Nephron (organoid): ENCODE measurements around the gene NAV2.

Experiments used
- H3K27ac Mint-ChIP-seq, 3 experiments: 2 replicates each; pipeline ENCODE4 v1.8.0; 2020; ENCODE audit warnings: mixed read lengths in 3 of 3, mild to moderate bottlenecking in 2 of 3, moderate library complexity in 1 of 3
- H3K27me3 Mint-ChIP-seq: 2 replicates; pipeline ENCODE4 v1.8.0; 2021; ENCODE audit warnings: low read depth, mild to moderate bottlenecking, moderate library complexity, mixed read lengths
- H3K36me3 Mint-ChIP-seq: 2 replicates; pipeline ENCODE4 v1.8.0; 2020; ENCODE audit warnings: low read depth, mixed read lengths
- H3K4me1 Mint-ChIP-seq: 2 replicates; pipeline ENCODE4 v1.8.0; 2020; ENCODE audit warnings: mixed read lengths
- H3K4me3 Mint-ChIP-seq, 3 experiments: 2 replicates each; pipeline ENCODE4 v1.8.0; 2020; ENCODE audit warnings: mild to moderate bottlenecking in 3 of 3, mixed read lengths in 3 of 3, moderate library complexity in 2 of 3
- H3K9me3 Mint-ChIP-seq: 2 replicates; pipeline ENCODE4 v1.8.0; 2020; ENCODE audit warnings: mixed read lengths
- TF ChIP-seq, protein P1 (sequence below), 3 experiments: fragments of 200-600 bp; sonication (generic); IDR thresholded peaks; one replicate each; pipeline ENCODE4 v1.5.0; 2021; ENCODE audit warnings: antibody characterized with exemption in 3 of 3; ENCODE audit not compliant: unreplicated experiment in 3 of 3

Gene NAV2

DNA sequence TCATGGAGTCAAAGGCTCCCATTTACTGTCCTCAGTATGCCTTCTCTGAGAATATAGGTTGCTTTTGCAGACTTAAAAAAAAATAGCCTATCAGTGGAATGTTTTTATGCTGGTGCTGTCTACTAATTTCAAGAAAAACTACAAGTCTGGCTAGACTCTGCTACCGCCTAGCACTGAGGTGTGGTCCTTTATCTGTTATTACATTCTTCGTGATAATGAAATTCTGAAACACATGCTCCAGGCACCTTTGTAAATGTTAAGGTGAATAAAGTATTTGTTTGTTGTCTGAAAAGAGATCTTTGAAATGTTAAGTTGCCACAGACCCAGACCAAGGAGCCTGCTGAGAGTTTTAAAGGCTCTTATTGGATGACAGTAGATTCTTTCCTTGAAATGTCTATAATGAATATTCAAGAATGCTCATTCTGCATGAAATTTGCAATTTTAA, 352.3 kb downstream of the NAV2 start:
- TF ChIP-seq, protein P1, sequence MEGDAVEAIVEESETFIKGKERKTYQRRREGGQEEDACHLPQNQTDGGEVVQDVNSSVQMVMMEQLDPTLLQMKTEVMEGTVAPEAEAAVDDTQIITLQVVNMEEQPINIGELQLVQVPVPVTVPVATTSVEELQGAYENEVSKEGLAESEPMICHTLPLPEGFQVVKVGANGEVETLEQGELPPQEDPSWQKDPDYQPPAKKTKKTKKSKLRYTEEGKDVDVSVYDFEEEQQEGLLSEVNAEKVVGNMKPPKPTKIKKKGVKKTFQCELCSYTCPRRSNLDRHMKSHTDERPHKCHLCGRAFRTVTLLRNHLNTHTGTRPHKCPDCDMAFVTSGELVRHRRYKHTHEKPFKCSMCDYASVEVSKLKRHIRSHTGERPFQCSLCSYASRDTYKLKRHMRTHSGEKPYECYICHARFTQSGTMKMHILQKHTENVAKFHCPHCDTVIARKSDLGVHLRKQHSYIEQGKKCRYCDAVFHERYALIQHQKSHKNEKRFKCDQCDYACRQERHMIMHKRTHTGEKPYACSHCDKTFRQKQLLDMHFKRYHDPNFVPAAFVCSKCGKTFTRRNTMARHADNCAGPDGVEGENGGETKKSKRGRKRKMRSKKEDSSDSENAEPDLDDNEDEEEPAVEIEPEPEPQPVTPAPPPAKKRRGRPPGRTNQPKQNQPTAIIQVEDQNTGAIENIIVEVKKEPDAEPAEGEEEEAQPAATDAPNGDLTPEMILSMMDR (IDR thresholded peaks at IDR 0.05; ENCODE audit: unreplicated experiment in 3 of 3) = no peak
- no peaks in the 10 kb centered on the region for H3K9me3 Mint-ChIP-seq
- H3K4me3 Mint-ChIP-seq = no peak overlapping the region
- peaks cover 6% of the 10 kb centered on the region for H3K4me1 Mint-ChIP-seq
- H3K27me3 Mint-ChIP-seq = peaks cover 8% of the 10 kb centered on the region
- peaks cover 48% of the 10 kb centered on the region for H3K36me3 Mint-ChIP-seq
- no peak overlapping the region for H3K27ac Mint-ChIP-seq

DNA sequence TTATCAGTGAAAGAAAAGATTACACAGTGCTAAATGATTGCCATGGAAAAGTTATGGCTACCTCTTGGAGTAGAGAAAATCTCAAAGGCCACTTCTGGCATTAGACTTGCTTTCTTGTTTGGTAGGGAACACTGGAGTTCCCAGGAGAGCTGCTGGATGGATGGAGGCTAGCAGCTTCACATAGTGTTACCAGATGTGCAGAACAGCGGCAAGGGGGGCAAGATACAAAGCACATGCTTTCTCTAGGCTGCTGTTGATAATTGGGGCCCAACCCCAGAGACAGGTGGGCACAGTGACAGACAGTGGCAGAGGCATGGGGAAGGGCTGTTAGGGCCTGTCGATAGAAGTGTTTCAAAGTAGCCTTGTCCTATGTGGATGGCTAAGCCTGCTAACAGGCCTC, 352.8 kb downstream of the NAV2 start:
- H3K4me3 Mint-ChIP-seq = no peak overlapping the region
- TF ChIP-seq, protein P1 (IDR thresholded peaks at IDR 0.05; ENCODE audit: unreplicated experiment in 3 of 3) = no peak
- peaks cover 2% of the 10 kb centered on the region for H3K4me1 Mint-ChIP-seq
- peaks cover 5% of the 10 kb centered on the region for H3K27me3 Mint-ChIP-seq
- H3K9me3 Mint-ChIP-seq = no peaks in the 10 kb centered on the region
- H3K36me3 Mint-ChIP-seq = peaks cover 48% of the 10 kb centered on the region
- no peak overlapping the region for H3K27ac Mint-ChIP-seq

DNA sequence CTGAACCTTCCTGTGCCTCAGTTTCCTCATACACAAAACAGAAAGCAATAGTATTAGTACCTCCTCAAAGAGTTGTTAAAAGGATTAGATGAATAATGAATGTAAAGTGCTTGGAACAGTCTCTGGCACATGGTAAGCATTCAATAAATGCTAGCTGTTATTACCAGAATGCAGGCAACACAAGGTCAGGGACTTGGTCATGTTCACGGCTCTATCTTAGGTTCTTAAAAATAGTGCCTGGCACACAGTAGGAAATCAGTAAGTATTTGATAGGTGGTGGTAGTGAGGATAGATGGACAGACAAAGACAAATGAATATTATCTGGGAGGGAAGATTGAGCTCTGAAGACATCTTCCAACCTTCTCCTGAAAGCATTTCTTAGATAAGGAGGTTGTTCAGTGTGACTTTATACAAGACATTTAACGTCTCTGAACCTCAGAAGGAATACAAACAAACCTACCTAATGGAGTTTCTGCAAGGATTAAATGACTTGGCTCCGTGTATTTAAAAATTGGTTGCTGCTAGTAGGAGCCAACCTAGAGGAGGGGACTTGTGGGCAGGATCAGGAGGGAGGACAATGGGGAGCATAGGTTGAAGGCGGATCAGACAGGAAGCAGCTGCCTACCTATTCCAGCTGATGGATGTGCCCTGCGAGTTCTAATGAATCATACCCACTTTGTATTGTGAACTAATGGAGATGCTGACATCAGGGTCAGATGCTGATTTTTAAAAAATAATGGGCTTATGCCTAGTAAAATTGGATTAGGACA, 353.6 kb downstream of the NAV2 start:
- Mint-ChIP-seq H3K27ac (no peak overlapping the region), H3K4me3 (no peak overlapping the region), H3K9me3 (peaks cover 4% of the 10 kb centered on the region), H3K27me3 (peaks cover 4% of the 10 kb centered on the region), H3K36me3 (peaks cover 51% of the 10 kb centered on the region), H3K4me1 (no peaks in the 10 kb centered on the region)
- TF ChIP-seq, protein P1 (IDR thresholded peaks at IDR 0.05; ENCODE audit: unreplicated experiment in 3 of 3) = no peak

DNA sequence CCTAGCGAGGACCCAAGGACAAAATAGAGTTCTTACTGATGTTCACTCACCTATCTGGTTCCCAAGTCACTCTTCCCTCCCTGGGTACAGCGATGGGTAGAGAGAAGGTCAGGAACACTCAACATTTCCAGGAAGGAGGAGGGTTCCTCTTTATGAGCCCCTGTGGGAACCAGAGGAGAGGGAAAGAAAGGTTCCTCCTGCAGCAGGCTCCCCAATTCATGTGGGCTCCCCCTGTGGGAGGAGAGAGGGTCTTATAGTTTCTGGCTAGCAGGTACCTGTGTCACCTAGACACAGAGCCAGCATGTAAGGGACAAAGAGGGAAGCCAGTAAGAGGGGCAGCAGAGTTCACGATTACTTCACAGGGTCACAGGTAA, 354.1 kb downstream of the NAV2 start:
- H3K27ac Mint-ChIP-seq = no peak overlapping the region
- TF ChIP-seq, protein P1 (IDR thresholded peaks at IDR 0.05; ENCODE audit: unreplicated experiment in 3 of 3) = no peak
- H3K4me1 Mint-ChIP-seq = no peaks in the 10 kb centered on the region
- H3K36me3 Mint-ChIP-seq = peaks cover 52% of the 10 kb centered on the region
- H3K27me3 Mint-ChIP-seq = peaks cover 4% of the 10 kb centered on the region
- no peak overlapping the region for H3K4me3 Mint-ChIP-seq
- peaks cover 5% of the 10 kb centered on the region for H3K9me3 Mint-ChIP-seq

DNA sequence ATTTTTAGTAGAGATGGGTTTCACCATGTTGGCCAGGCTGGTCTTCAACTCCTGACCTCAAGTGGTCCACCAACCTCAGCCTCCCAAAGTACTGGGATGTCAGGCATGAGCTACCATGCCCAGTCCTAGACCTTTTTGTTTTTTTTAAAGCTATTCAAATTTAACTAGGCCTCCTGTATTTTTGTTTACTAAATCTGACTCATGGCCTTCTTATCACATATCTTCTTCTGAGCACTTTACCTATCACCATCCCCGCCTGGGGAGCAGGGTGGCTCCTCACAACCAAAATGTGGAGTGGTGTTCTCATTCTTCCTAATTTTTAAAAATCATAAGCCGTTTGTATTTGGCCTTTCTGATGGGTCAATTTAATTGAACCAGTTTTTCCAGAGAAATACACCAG, 355.0 kb downstream of the NAV2 start:
- TF ChIP-seq, protein P1 (IDR thresholded peaks at IDR 0.05; ENCODE audit: unreplicated experiment in 3 of 3) = no peak
- peaks cover 9% of the 10 kb centered on the region for H3K9me3 Mint-ChIP-seq
- peaks cover 55% of the 10 kb centered on the region for H3K36me3 Mint-ChIP-seq
- H3K27me3 Mint-ChIP-seq = peaks cover 4% of the 10 kb centered on the region
- no peak overlapping the region for H3K4me3 Mint-ChIP-seq
- no peak overlapping the region for H3K27ac Mint-ChIP-seq
- no peaks in the 10 kb centered on the region for H3K4me1 Mint-ChIP-seq

DNA sequence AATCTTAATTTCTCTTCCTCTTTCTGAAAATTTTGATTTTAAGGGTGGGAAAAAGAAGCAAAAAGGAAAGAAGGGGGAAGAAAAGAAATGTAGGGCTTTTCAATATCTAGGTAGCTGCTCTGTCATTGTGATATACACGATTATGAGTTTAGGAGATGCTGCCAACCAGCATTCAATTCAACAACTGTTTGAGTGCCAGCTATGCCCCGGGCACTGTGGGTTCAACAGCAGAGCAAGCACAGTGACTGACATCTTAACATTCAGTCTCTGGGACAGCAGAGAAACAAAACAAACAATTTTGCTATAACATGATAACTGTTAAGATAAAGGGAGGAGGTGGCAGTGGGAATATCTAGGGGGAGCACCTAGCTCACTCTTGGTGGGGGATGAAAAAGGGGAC, 356.1 kb downstream of the NAV2 start:
- H3K9me3 Mint-ChIP-seq = peaks cover 16% of the 10 kb centered on the region
- no peaks in the 10 kb centered on the region for H3K4me1 Mint-ChIP-seq
- H3K4me3 Mint-ChIP-seq = no peak overlapping the region
- H3K27me3 Mint-ChIP-seq = peaks cover 4% of the 10 kb centered on the region
- H3K27ac Mint-ChIP-seq = no peak overlapping the region
- TF ChIP-seq, protein P1 (IDR thresholded peaks at IDR 0.05; ENCODE audit: unreplicated experiment in 3 of 3) = no peak
- H3K36me3 Mint-ChIP-seq = peaks cover 63% of the 10 kb centered on the region
